Coronary artery (tissue), 2 donors: ENCODE measurements around the gene GJB6.

Source experiments
- DNase-seq: peaks from one replicate; pipeline ENCODE4 v3.0.0-alpha.2; 2017; ENCODE audit warnings: low spot score
- H3K27ac ChIP-seq, 2 donors: fragments of 200-600 bp; sonication (generic); one replicate each; pipeline ENCODE4 v1.5.1; 2016 to 2019
- H3K4me3 ChIP-seq: fragments of 200-600 bp; sonication (generic); 2 replicates; pipeline ENCODE4 v1.5.1; 2016; ENCODE audit warnings: mild to moderate bottlenecking, moderate library complexity
- CTCF ChIP-seq: fragments of 200-600 bp; sonication (generic); IDR thresholded peaks from one replicate; pipeline ENCODE4 v1.5.1; 2019; ENCODE audit warnings: antibody characterized with exemption

Gene GJB6

DNA sequence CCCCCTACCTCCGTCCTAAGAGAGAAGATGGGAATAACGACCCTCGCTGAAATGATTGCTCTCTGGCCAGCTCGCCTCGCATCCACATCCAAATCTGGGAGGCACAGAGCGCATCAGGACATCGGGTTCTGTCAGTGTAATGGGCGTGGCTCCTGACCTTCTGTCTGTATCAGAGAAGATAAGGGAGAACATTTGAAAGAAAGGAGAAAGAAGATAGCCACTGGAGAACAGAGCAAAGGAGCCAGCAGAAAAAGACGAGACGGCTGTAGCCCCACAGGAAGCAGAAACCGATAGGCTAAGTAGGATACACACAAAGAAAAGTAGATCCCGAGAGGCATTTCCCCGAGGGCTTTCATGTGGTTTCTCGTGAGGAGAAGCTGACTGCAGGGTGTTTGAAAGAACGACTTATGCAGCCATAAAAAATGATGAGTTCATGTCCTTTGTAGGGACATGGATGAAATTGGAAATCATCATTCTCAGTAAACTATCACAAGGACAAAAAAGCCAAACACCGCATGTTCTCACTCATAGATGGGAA is 25.4 kb downstream of the GJB6 start:
- no peak overlapping the region for H3K27ac ChIP-seq
- DNase-seq, result no peak
- TF ChIP-seq CTCF, result no peak
- H3K4me3 ChIP-seq, result no peak overlapping the region

- TF ChIP-seq CTCF, result no peak
- Histone ChIP-seq H3K4me3 (no peak overlapping the region), H3K27ac (no peak overlapping the region)
- no peak for DNase-seq
These were observed 25.9 kb downstream of the GJB6 start for GRCh38 chr13:20206065-20206697.

- no peak for TF ChIP-seq CTCF
- no peak overlapping the region for H3K4me3 ChIP-seq
- no peak for DNase-seq
- H3K27ac ChIP-seq, result no peak overlapping the region
These were observed 33.3 kb downstream of the GJB6 start for GRCh38 chr13:20198781-20199180.

GRCh38 chr13:20197361-20197834 is 34.7 kb downstream of the GJB6 start:
- Histone ChIP-seq H3K4me3 (no peak overlapping the region), H3K27ac (no peak overlapping the region)
- TF ChIP-seq CTCF, result peak; percentile 63
- no peak for DNase-seq

- Histone ChIP-seq H3K27ac (no peak overlapping the region), H3K4me3 (no peak overlapping the region)
- peak; percentile 8 for DNase-seq
- TF ChIP-seq CTCF, result no peak
These were observed 36.3 kb downstream of the GJB6 start for GRCh38 chr13:20195801-20196200.

DNA sequence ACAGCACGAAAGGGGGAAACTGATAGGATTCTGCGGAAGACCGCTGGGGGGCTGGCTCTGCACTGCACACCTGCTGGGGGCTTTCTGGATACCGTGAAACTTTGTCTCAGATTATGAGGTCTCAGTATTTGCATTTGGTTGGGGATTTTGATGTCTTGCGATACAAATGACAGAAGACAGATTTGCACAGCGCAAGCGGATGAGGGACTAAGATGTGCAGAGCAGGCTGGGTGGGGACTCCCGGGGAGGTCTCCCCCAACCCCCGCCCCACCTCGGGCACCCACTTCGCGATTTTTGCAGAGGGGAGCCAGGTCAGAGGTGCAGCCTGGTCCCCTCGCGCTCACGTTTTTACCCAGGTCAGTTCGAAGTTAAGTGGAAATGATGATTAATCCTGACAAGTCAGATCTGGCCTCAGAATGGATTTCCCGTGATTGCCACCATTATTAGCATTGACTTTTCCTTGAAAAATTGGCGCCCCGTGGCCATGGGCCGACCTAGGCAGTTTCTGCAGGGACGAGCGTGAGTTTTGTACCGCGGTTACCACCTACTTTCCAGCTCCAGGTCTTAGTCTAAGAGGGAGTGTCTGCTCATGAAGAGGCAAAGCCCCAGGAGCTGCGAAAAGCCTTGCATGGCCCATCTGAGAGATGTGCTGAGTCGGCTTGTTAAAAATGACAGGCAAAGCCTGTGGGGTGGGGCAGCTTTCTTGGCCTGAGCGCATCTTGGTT is 38.0 kb downstream of the GJB6 start:
- DNase-seq, result peak; percentile 61
- H3K27ac ChIP-seq, result no peak overlapping the region
- no peak for TF ChIP-seq CTCF
- peak overlapping the region; percentile 75 for H3K4me3 ChIP-seq
